Astrocyte (in vitro differentiated cells and primary cell): Measurements from ENCODE around the gene GALR1.

Source experiments
- EZH2 ChIP-seq: IDR thresholded peaks from 2 replicates; pipeline ENCODE4 v1.6.1; 2012; ENCODE audit warnings: mild to moderate bottlenecking, low read length, inconsistent platforms; ENCODE audit not compliant: insufficient read depth
- TF ChIP-seq, protein P1 (sequence below): IDR thresholded peaks from 2 replicates; pipeline ENCODE4 v1.5.1; 2011; ENCODE audit warnings: low read depth, mild to moderate bottlenecking, inconsistent platforms, low read length, moderate library complexity; ENCODE audit not compliant: insufficient read depth

- TF ChIP-seq, protein P1, sequence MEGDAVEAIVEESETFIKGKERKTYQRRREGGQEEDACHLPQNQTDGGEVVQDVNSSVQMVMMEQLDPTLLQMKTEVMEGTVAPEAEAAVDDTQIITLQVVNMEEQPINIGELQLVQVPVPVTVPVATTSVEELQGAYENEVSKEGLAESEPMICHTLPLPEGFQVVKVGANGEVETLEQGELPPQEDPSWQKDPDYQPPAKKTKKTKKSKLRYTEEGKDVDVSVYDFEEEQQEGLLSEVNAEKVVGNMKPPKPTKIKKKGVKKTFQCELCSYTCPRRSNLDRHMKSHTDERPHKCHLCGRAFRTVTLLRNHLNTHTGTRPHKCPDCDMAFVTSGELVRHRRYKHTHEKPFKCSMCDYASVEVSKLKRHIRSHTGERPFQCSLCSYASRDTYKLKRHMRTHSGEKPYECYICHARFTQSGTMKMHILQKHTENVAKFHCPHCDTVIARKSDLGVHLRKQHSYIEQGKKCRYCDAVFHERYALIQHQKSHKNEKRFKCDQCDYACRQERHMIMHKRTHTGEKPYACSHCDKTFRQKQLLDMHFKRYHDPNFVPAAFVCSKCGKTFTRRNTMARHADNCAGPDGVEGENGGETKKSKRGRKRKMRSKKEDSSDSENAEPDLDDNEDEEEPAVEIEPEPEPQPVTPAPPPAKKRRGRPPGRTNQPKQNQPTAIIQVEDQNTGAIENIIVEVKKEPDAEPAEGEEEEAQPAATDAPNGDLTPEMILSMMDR: no peak
- TF ChIP-seq EZH2: no peak
Observed at GRCh38 chr18:77262643-77263465, 13.2 kb downstream of the GALR1 start.
